NAMALWA (cell line): ENCODE results near the gene MAPKAP1.

Experiments
- DNase-seq: peaks from one replicate; pipeline ENCODE4 v3.0.0-alpha.2; 2015; ENCODE audit warnings: low spot score

Gene MAPKAP1

GRCh38 chr9:125536167-125536772 lies 170.7 kb downstream of the MAPKAP1 start:
- no peak for DNase-seq

GRCh38 chr9:125534971-125535701 lies 171.9 kb downstream of the MAPKAP1 start:
- no peak for DNase-seq

GRCh38 chr9:125532812-125533594 lies 174.0 kb downstream of the MAPKAP1 start:
- DNase-seq: no peak

DNA sequence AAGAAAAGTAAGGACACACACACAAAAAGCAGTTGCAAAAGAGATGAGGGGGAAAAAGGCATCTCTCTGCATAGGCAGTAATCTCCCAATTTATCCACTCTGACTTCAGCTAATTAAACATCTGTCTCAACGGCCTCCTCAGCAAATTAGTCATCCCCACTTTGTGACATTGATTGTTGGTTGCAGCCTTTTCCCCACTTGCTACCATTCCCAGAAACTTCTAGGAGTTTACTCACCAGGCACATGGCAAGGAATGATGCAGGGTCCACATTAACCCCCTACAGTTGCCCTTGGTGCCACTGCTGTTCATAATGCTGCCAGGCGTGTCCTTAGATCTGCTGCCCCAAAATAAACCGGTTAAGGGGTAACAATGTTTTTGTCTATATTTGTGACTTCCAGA lies 174.6 kb downstream of the MAPKAP1 start:
- DNase-seq: no peak

DNA sequence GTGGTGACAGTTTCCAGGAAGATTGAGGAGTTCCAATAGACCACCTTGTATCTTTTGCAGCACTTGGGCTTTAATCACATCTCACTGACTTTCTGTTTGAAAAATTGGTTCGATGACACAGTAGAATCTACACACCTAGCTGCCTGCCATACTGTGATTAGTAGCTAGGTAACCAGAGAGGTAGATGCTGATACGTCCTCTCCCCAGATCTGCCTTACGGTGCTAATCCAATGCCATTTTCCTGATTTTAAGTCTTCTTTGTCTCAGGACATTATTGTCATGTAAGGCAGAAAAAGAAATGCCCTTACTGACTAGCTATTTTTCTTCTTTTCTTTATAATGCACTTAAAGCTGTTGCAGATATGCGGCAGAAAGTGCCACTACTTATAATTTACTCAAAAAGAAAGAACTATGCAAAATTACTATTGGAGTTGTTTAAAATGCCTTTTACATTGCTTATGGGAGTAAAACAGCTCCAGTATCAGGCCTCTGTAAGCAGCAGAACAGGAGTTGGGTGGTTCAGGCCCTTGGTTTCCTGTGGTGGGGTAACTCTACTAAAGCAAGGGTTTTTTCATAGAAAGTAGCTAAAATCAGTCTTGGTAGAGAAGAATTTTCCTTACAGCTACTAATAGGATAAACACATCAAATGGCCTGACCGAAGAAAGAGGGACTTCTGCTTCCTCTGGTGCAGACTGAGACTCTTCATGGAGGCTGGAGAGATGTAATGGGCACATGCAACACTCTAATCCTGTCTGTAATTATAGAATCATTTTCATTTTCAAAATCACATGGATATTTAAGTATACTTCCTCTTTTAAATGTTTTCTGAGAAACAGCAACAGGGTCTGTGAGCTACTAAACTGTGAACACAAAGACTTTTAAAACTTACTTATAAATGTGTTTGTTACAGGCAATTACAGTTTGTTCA lies 177.2 kb downstream of the MAPKAP1 start:
- DNase-seq: peak; percentile 69

- no peak for DNase-seq
Observed at GRCh38 chr9:125529107-125529506, 177.9 kb downstream of the MAPKAP1 start.

- no peak for DNase-seq
Observed at GRCh38 chr9:125527471-125528002, 179.5 kb downstream of the MAPKAP1 start.

- no peak for DNase-seq
Observed at GRCh38 chr9:125525921-125526631, 180.9 kb downstream of the MAPKAP1 start.

DNA sequence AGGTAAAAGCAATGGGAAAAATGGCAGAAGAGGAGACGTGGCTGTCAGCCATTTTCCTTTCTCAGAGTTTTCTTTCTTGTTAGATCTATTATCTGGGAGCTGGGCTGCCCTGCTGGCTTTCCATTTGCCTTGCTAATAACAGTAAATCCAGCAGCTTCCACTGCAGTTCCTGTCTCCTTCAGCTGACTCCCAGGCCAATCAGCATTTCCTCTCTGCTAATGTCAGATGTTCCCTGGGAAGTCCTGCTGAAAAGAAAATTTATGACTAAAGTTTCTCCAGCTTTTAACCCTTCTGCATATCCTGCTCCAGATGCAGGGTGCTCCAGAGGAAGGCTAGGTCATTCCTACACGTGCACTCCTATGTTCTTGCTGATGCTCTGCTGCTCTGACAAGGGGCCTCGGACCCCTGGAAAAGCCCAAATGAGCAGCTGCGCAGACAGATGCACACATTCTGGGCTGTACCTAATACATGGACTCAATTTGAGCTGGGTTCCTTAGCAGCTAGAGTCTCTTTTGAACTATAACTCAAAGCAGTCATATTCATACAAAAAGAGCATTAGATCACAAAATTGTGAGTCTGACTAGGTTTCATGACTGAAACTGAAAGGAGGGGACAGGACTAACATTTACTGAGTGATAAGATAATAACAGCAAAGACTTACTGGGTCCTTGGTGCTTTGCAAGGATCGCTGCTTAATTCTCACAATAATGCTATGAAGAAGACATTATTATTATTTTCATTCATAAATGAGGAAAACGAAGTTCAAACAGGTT lies 182.2 kb downstream of the MAPKAP1 start:
- no peak for DNase-seq

DNA sequence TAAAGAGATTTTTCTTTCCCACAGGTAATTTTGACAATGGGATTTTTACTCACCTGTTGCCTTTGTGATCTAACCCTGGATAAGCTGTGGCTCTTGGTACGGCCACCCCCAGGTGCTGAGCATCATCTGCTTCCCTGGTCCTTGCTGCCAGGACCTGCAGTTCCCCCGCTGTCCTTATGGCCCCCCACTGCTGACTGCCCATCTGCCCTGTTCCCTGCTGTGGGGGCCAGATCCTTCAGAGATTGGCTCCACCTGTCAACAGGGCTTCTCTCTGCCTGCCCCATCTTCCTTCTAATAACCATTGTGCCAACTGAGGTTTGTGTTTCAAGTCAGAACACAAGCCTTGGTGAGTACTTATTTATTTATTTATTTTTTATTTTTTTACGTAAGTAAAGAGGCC lies 183.3 kb downstream of the MAPKAP1 start:
- no peak for DNase-seq

GRCh38 chr9:125522328-125522725 lies 184.7 kb downstream of the MAPKAP1 start:
- no peak for DNase-seq

DNA sequence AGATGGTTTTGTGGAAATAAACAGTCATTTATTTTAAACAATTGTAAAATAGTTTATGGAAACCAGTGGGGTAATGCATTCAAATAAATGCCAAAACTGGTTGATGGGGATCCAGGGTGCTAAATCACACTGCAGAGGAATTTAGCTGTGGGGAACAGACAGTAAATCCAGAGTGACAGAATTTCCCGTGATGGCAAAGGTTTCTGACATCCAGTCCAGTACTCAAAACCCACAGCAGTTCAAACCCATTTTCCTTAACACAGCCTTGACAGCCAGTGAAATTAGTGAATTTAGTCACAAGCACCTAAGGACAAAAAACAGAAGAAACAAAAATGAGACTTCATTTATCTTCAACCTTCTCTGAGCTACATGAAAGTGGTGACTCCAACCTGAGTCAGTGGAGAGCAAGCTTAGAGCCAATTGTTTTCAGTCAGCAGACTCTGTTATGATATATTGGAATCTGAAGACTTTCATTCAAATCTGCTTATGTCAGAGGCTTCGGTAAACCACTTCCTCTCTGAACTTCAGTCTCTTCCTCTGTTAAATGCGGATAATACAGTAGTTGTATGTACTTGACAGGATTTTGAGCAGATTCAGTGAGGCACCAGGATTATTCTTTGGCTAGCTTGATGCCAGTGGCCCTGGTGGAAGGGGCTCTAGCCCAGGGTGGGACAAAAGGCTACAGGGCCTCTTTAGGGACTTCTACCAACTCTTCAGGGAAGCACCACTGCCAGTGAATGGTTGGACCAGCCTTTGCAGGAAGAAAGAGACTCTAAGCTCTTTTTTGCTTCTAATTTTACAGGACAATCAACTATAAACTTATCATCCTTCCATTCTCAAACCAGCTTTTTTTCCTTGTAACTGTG lies 185.3 kb downstream of the MAPKAP1 start:
- no peak for DNase-seq

DNA sequence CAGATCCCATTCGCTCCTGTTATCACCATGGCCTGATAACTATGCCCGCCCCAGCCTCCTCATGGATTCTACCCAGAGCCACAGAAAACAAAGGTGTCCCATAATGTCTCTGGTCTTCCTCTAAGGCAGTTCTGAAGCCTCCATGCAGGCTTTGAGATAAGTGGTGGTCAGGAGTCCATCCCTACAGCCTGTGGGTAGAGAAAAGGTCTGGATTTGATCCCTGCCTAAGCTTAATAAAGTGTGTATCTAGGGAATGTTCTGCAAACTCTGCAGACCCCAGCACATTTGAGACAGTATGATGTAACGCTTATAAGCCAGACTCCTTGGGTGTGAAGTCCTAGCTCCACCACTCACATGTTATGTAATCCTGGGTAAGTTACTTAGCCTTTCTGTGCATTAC lies 187.3 kb downstream of the MAPKAP1 start:
- DNase-seq: no peak

GRCh38 chr9:125517577-125517976 lies 189.4 kb downstream of the MAPKAP1 start:
- DNase-seq: no peak

DNA sequence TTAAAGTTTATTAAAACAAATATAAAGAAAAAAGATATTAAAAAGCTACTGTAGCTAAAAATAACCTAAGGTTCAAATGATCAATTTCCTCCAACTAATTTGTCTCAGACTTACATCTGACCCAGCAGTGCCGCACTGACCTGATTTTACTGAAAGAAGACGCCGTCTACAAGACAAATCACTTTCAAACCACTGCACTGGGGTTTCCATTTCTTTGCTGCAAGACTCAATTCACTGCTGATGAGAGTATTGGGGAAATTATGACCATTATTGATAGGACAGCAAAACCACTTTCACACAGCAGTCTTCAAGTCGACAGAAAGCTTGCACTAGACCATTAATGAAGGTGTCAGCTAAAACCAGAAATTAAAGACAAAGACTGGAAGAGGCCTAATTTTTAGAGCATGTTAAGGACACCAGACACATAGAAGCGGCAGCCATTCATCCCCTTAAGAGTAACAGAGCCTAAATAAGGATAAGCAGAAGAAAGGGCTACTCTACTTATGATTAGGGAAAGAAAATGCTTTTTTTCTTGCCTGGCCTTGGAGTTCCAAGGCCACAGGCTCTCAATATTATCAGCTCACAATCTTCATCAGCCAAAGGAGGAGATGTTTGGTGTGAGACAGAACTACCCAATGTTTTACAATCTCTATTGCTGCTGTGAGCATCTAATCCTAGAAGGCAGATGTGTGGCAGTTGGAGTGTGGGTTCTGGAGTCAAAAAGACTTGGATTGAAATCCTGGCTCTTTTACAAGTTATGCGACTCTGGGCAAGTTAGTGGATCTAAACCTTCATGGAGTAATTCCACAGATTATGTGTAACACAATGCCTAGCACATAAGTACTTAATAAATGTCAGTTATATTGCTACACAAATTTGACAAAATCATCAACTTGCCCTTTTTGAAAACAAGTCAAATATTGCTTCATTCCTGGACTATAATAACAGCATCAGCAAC lies 190.7 kb downstream of the MAPKAP1 start:
- DNase-seq: no peak

- no peak for DNase-seq
Observed at GRCh38 chr9:125515281-125515680, 191.7 kb downstream of the MAPKAP1 start.

- no peak for DNase-seq
Observed at GRCh38 chr9:125514468-125514867, 192.5 kb downstream of the MAPKAP1 start.
